Diencephalon (tissue), 1 donor: ENCODE data around the gene CHST5. TPM values are rescaled to one million over a fixed set of nuclear protein-coding genes. Genes with fewer than 3 reads are reported as not detected.

Experiments
- total RNA-seq: library from RNA; depleted of rRNA; stranded (reverse); fragments of >200 nt; gene quantifications from one replicate; pipeline ENCODE4 v1.2.3, GENCODE V29; 2014

The CHST5 gene
- total RNA-seq, result 0.92 TPM

GRCh38 chr16:75535901-75536300 lies at the start of gene CHST5:
Gene CHST5 (minus strand): TSS chr16:75536108. CDS start chr16:75530384, 5,724 bp downstream.

GRCh38 chr16:75566040-75566757 lies 30.3 kb upstream of the CHST5 start, which contains the start of gene GABARAPL2:
Gene GABARAPL2 (plus strand): TSS chr16:75566379. CDS start chr16:75566487, 108 bp downstream.

DNA sequence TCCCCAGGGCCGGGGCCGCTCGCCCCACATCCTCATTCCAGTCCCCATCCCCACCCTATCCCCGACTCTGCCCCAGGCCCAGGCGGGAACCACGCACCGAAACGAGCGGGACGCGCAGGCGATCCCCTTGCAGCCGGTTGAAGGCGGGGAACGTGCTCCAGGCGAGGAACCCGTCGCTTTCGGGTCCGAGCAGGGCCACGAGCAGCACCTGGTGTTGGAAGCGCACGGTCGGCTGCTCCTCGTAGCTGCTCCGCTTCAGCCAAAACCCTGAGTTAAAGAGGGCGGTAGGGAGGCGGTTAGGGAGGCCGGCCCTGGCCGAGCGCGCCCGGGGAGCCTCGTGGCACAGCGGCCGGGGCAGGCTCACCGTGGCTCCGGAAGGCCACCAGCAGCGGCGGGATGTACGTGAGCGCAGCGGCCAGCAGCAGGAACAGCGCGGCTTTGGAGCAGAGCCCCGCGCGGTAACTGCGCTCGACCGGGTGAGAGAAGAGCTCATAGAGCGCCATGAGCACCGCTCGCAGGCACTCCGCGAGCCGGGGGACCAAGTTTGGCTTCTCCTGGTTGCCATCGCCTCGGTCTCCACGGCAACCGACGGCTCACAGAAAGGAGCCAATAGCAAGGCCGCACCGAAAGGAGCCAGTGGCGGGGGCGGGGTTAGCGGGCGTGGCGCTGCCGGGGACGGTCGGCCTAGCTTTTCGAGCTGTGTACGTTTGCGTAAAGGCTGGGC lies 20.0 kb upstream of the CHST5 start, which contains the start of gene TMEM231:
TMEM231 (minus strand) TSS at position 546 of the 724 bp plus-strand sequence; CDS start at position 503, 43 bp downstream.

DNA sequence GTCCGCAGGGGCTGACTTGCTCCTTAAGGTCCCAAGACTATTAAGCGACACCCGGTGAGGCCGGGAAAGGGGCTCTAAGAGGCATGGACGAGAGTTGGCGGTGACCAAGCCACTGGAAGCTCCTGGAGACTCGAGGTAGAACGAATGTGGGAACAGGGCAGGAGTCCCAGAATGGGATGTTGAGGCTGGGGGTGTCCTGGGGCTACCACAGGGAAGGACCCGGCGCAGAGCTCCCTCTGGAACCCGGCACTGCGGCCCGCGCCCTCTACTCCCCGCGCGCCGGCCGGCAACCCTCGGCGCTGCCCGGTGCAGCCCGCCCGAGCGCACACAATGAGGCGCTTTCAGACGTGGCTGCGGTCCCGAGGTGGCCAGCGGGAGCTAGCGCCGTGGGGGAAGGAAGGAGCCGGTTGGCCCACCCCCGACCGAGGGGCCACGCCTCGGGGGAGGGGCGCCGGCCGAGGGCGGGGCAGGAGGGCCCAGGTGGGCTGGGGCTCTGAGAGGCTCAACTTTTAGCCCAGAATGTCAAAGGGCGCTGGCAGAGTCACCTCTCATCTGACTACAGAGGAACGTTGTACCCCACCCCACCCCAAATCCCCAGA lies 40.7 kb downstream of the CHST5 start, which contains the start of gene CHST6:
CHST6 (minus strand) TSS at position 366 of the 599 bp plus-strand sequence. CDS start 15,613 bp downstream, outside the sequence.

Other genes with a start within 250 kb of the CHST5 start
- 68.7 TPM for gene CFDP1, start 102.6 kb downstream of the CHST5 start, total RNA-seq
- gene TMEM170A, start 71.4 kb downstream of the CHST5 start, total RNA-seq, result 48.9 TPM
- gene CHST6, start 40.7 kb downstream of the CHST5 start, total RNA-seq, result 5.3 TPM
- 33.4 TPM for gene TMEM231, start 20.1 kb upstream of the CHST5 start, total RNA-seq
- gene GABARAPL2, start 30.3 kb upstream of the CHST5 start, total RNA-seq, result 140 TPM
- gene ADAT1, start 87.2 kb upstream of the CHST5 start, total RNA-seq, result 58.4 TPM
- gene KARS1, start 111.6 kb upstream of the CHST5 start, total RNA-seq, result 95.5 TPM
- 167 TPM for gene TERF2IP, start 111.7 kb upstream of the CHST5 start, total RNA-seq
- gene CPHXL2, start 140.9 kb upstream of the CHST5 start, total RNA-seq, result not detected
- not detected for gene DUXB, start 165.4 kb upstream of the CHST5 start, total RNA-seq
- not detected for gene CPHXL, start 190.4 kb upstream of the CHST5 start, total RNA-seq